Mesendoderm (in vitro differentiated cells): ENCODE data around the gene KRTCAP2.

Experiments
- DNase-seq: peaks from one replicate; pipeline ENCODE4 v3.0.0; 2013
- H2AK5ac ChIP-seq: 2 replicates; pipeline ENCODE4 v1.6.1; 2013; ENCODE audit warnings: low read length, inconsistent platforms
- H2BK120ac ChIP-seq: 2 replicates; pipeline ENCODE4 v1.6.1; 2013; ENCODE audit warnings: low read depth, mild to moderate bottlenecking, low read length, moderate library complexity, mixed read lengths
- H2BK15ac ChIP-seq: replicated peaks from 2 replicates; pipeline ENCODE4 v1.6.1; 2013; ENCODE audit warnings: low read depth, mild to moderate bottlenecking, moderate library complexity
- H2BK5ac ChIP-seq: 2 replicates; pipeline ENCODE4 v1.6.1; 2013; ENCODE audit warnings: low read length, inconsistent platforms
- H3K18ac ChIP-seq: 2 replicates; pipeline ENCODE4 v1.6.1; 2013; ENCODE audit warnings: mild to moderate bottlenecking, low read length, mixed read lengths
- H3K23ac ChIP-seq: one replicate; pipeline ENCODE4 v1.6.1; 2013; ENCODE audit warnings: low read length
- H3K27ac ChIP-seq: 2 replicates; pipeline ENCODE4 v1.5.1; 2013; ENCODE audit warnings: low read depth, mild to moderate bottlenecking, inconsistent platforms, low read length, moderate library complexity
- H3K27me3 ChIP-seq: 2 replicates; pipeline ENCODE4 v1.6.1; 2013; ENCODE audit warnings: low read length, control low read depth, mild to moderate bottlenecking, inconsistent platforms; ENCODE audit not compliant: insufficient read depth, poor library complexity
- H3K36me3 ChIP-seq: 2 replicates; pipeline ENCODE4 v1.6.1; 2013; ENCODE audit warnings: low read length, inconsistent platforms; ENCODE audit not compliant: control insufficient read depth, insufficient read depth
- H3K4ac ChIP-seq: one replicate; pipeline ENCODE4 v1.6.1; 2013; ENCODE audit warnings: low read depth, mild to moderate bottlenecking, low read length, moderate library complexity
- H3K4me1 ChIP-seq: 2 replicates; pipeline ENCODE4 v1.6.1; 2013; ENCODE audit warnings: low read depth, low read length, inconsistent platforms; ENCODE audit not compliant: control insufficient read depth
- H3K4me2 ChIP-seq: 2 replicates; pipeline ENCODE4 v1.6.1; 2013; ENCODE audit warnings: low read length
- H3K4me3 ChIP-seq: 2 replicates; pipeline ENCODE4 v1.5.1; 2013; ENCODE audit warnings: mild to moderate bottlenecking, low read length
- H3K56ac ChIP-seq: one replicate; pipeline ENCODE4 v1.6.1; 2013; ENCODE audit warnings: low read length
- H3K79me1 ChIP-seq: 2 replicates; pipeline ENCODE4 v1.6.1; 2013; ENCODE audit warnings: low read length, inconsistent platforms
- H3K79me2 ChIP-seq: 2 replicates; pipeline ENCODE4 v1.6.1; 2013; ENCODE audit warnings: mild to moderate bottlenecking, low read length; ENCODE audit not compliant: control insufficient read depth, insufficient read depth
- H3K9ac ChIP-seq: 2 replicates; pipeline ENCODE4 v1.6.1; 2013; ENCODE audit warnings: low read length, inconsistent platforms
- H4K5ac ChIP-seq: one replicate; pipeline ENCODE4 v1.6.1; 2013; ENCODE audit warnings: low read length
- H4K8ac ChIP-seq: one replicate; pipeline ENCODE4 v1.6.1; 2013; ENCODE audit warnings: low read depth, mild to moderate bottlenecking, control low read depth, low read length, moderate library complexity
- whole genome bisulfite sequencing: extraction: QIAGEN DNeasy Blood & Tissue Kit; methylation state at CpG from one replicate; pipeline ENCODE4 v1.1.7; 2013; ENCODE audit warnings: low lambda C conversion rate, missing lambda C conversion rate; ENCODE audit not compliant: insufficient coverage; ENCODE audit errors: extremely low coverage; 5-methylcytosine and 5-hydroxymethylcytosine counted together

KRTCAP2 gene

DNA sequence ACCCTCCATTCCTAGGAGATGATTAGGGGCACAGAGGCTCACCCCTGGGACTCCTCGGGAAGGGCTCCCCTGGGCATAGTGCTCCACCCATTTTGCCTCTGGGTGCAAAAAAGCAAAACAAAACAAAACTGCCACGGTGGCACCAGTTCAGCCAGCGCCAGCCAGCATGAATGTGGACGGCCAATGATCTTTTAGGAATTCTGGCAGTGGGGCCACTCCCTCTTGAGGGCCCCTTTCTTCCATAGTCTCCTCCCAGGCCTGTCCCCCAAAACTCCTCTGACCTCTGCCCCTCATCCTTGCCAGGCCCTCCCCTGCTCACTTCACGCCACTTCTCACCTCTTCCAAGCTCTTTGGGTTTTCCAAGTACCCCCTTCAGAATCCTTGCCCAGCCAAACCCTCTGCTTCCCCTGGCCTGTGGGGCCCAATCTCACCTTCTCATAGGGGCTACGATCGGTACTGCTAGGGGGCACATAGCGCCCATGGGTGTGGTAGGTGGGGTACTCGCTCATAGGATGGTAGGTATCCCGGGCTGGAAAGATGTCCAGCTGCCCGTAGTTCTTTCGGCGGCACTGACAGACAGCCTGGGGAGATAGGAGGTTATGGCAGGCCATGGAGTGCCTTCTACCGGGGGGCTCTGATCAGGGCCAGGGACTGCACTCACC is 13.8 kb upstream of the KRTCAP2 start:
- no peaks in the 10 kb centered on the region for H3K79me2 ChIP-seq
- H3K36me3 ChIP-seq: no peaks in the 10 kb centered on the region
- no peak overlapping the region for H3K27ac ChIP-seq
- H3K4me2 ChIP-seq: no peak overlapping the region
- H3K9ac ChIP-seq: no peak overlapping the region
- H3K18ac ChIP-seq: no peak overlapping the region
- no peak overlapping the region for H2BK5ac ChIP-seq
- no peak for DNase-seq
- no peaks in the 10 kb centered on the region for H3K4me1 ChIP-seq
- no CpG with 5 or more reads among the region's 14 CpGs for WGBS
- H3K27me3 ChIP-seq: no peaks in the 10 kb centered on the region
- no peak overlapping the region for H2AK5ac ChIP-seq
- H3K4ac ChIP-seq: no peak overlapping the region
- no peaks in the 10 kb centered on the region for H3K79me1 ChIP-seq
- no peak overlapping the region for H4K8ac ChIP-seq
- no peak overlapping the region for H2BK120ac ChIP-seq
- no peak overlapping the region for H4K5ac ChIP-seq
- no peak overlapping the region for H3K23ac ChIP-seq
- no peak overlapping the region for H3K4me3 ChIP-seq
- no peak overlapping the region for H3K56ac ChIP-seq
- H2BK15ac ChIP-seq: no peak overlapping the region

DNA sequence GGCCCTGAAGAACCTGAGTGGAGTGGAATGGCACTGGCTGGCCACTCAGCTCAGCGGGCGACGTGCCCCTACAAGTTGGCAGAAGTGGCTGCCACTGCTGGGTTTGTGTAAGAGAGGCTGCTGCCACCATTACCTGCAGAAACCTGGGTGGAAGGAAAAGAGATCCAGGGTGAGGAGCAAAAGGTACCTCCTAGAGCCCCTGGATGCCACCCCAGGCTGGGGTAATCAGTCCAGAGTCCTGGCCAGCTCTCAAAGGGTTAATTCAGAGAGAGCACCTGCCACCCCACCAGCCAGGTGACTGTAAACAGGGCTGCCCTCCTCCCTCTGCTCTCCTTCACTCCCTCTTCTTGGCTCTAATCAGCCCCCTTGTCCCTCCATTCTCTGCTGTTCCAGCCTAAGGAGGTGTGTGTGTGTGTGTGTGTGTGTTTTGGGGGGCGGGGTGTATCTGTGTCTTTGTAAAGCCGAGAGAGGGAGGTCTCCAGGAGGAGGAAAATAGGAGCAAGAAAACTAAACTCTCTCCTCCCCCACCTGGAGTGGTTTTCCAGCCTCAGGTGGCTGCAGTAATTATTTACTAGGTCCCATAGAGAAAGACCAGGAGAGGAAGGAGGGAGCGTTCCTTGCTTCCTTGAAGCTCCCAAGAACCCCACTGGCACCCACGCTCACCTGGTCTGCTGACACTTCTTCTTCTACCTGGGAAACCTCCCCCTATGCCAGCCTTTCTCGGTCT is 13.1 kb upstream of the KRTCAP2 start:
- no peaks in the 10 kb centered on the region for H3K4me1 ChIP-seq
- no peak for DNase-seq

DNA sequence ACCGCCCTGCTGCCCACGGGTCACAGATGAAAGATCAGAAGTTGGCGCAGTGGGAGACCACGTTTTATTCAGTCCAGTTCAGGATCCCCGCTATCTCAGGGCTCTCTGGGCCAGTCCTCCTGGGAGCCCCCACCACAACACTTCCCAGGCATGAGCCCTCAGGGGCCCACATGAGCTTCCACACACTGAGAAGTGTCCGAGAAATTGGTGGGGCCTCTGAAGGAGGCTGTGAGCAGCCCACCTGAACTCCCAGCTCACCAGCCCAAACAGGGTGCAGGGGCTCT is 12.6 kb upstream of the KRTCAP2 start:
- H2BK15ac ChIP-seq: no peak overlapping the region
- no peaks in the 10 kb centered on the region for H3K4me1 ChIP-seq
- no CpG with 5 or more reads among the region's 6 CpGs for WGBS
- H2BK5ac ChIP-seq: no peak overlapping the region
- H4K8ac ChIP-seq: no peak overlapping the region
- no peak overlapping the region for H2BK120ac ChIP-seq
- no peak overlapping the region for H3K4me3 ChIP-seq
- H3K27me3 ChIP-seq: no peaks in the 10 kb centered on the region
- H3K79me1 ChIP-seq: no peaks in the 10 kb centered on the region
- no peaks in the 10 kb centered on the region for H3K79me2 ChIP-seq
- no peak overlapping the region for H3K23ac ChIP-seq
- H3K4ac ChIP-seq: no peak overlapping the region
- no peak overlapping the region for H4K5ac ChIP-seq
- no peak overlapping the region for H2AK5ac ChIP-seq
- H3K4me2 ChIP-seq: no peak overlapping the region
- no peaks in the 10 kb centered on the region for H3K36me3 ChIP-seq
- H3K27ac ChIP-seq: no peak overlapping the region
- no peak overlapping the region for H3K56ac ChIP-seq
- no peak overlapping the region for H3K9ac ChIP-seq
- H3K18ac ChIP-seq: no peak overlapping the region
- DNase-seq: no peak

More for the DNA sequence above, 13.1 kb upstream of the KRTCAP2 start:
- Histone ChIP-seq H3K23ac (no peak overlapping the region), H3K9ac (no peak overlapping the region), H3K18ac (no peak overlapping the region), H3K27me3 (no peaks in the 10 kb centered on the region), H3K56ac (no peak overlapping the region), H4K8ac (no peak overlapping the region), H3K4me3 (no peak overlapping the region), H3K79me1 (no peaks in the 10 kb centered on the region), H2AK5ac (no peak overlapping the region), H2BK5ac (no peak overlapping the region), H3K79me2 (no peaks in the 10 kb centered on the region), H2BK15ac (no peak overlapping the region), H3K27ac (no peak overlapping the region), H3K4me2 (no peak overlapping the region), H3K4ac (no peak overlapping the region), H2BK120ac (no peak overlapping the region), H4K5ac (no peak overlapping the region), H3K36me3 (no peaks in the 10 kb centered on the region)
- WGBS: no CpG with 5 or more reads among the region's 8 CpGs

- Histone ChIP-seq H3K56ac (no peak overlapping the region), H3K4ac (no peak overlapping the region), H4K8ac (no peak overlapping the region), H3K27me3 (no peaks in the 10 kb centered on the region), H3K18ac (no peak overlapping the region), H2BK5ac (no peak overlapping the region), H2BK120ac (no peak overlapping the region), H3K79me2 (no peaks in the 10 kb centered on the region), H3K4me2 (no peak overlapping the region), H3K4me1 (no peaks in the 10 kb centered on the region), H2AK5ac (no peak overlapping the region), H3K27ac (no peak overlapping the region), H4K5ac (no peak overlapping the region), H3K4me3 (no peak overlapping the region), H3K23ac (no peak overlapping the region), H2BK15ac (no peak overlapping the region), H3K36me3 (no peaks in the 10 kb centered on the region), H3K79me1 (no peaks in the 10 kb centered on the region), H3K9ac (no peak overlapping the region)
- WGBS: no CpG with 5 or more reads among the region's 21 CpGs
- DNase-seq: no peak
These were observed 12.0 kb upstream of the KRTCAP2 start for GRCh38 chr1:155184835-155185782.

- Histone ChIP-seq H4K5ac (no peak overlapping the region), H3K4me2 (no peak overlapping the region), H3K36me3 (no peaks in the 10 kb centered on the region), H2BK120ac (no peak overlapping the region), H2AK5ac (no peak overlapping the region), H3K79me2 (no peaks in the 10 kb centered on the region), H2BK5ac (no peak overlapping the region), H3K18ac (no peak overlapping the region), H3K23ac (no peak overlapping the region), H4K8ac (no peak overlapping the region), H3K79me1 (no peaks in the 10 kb centered on the region), H3K27me3 (no peaks in the 10 kb centered on the region), H2BK15ac (no peak overlapping the region), H3K9ac (no peak overlapping the region), H3K4ac (no peak overlapping the region), H3K4me1 (no peaks in the 10 kb centered on the region), H3K27ac (no peak overlapping the region), H3K4me3 (no peak overlapping the region), H3K56ac (no peak overlapping the region)
- no peak for DNase-seq
- WGBS: no CpG with 5 or more reads among the region's 4 CpGs
These were observed 11.3 kb upstream of the KRTCAP2 start for GRCh38 chr1:155184351-155184811.
